Measurements from ENCODE around the gene IFT20. TPM values are rescaled to one million over a fixed set of nuclear protein-coding genes. Genes with fewer than 3 reads are reported as not detected.
"Not testable (repeated sequence)": the region's sequence is repeated elsewhere in the genome, so short reads cannot be mapped to it uniquely, and the experiment has no call there.

The IFT20 gene
- total RNA-seq, 2 donors from 2014 or later: 30.9 to 31.5 TPM

- TF ChIP-seq, protein P1, sequence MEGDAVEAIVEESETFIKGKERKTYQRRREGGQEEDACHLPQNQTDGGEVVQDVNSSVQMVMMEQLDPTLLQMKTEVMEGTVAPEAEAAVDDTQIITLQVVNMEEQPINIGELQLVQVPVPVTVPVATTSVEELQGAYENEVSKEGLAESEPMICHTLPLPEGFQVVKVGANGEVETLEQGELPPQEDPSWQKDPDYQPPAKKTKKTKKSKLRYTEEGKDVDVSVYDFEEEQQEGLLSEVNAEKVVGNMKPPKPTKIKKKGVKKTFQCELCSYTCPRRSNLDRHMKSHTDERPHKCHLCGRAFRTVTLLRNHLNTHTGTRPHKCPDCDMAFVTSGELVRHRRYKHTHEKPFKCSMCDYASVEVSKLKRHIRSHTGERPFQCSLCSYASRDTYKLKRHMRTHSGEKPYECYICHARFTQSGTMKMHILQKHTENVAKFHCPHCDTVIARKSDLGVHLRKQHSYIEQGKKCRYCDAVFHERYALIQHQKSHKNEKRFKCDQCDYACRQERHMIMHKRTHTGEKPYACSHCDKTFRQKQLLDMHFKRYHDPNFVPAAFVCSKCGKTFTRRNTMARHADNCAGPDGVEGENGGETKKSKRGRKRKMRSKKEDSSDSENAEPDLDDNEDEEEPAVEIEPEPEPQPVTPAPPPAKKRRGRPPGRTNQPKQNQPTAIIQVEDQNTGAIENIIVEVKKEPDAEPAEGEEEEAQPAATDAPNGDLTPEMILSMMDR (IDR thresholded peaks at IDR 0.05): no peak
- intact Hi-C loops (cut with DNase I): no loop called here
- H3K4me3 ChIP-seq: no peak overlapping the region
- H3K4me1 ChIP-seq: no peaks in the 10 kb centered on the region
- H3K9ac ChIP-seq (ENCODE audit: low read depth in 2 of 2, low read length in 2 of 2): no peak overlapping the region
- H3K27ac ChIP-seq: no peak overlapping the region
- H3K36me3 ChIP-seq: no peaks in the 10 kb centered on the region
- DNase-seq: no peak
- H3K27me3 ChIP-seq: peaks cover 4% of the 10 kb centered on the region
- no peaks in the 10 kb centered on the region for H3K9me3 ChIP-seq
Measured at GRCh38 chr17:28298449-28298848, 36.8 kb downstream of the IFT20 start.

DNA sequence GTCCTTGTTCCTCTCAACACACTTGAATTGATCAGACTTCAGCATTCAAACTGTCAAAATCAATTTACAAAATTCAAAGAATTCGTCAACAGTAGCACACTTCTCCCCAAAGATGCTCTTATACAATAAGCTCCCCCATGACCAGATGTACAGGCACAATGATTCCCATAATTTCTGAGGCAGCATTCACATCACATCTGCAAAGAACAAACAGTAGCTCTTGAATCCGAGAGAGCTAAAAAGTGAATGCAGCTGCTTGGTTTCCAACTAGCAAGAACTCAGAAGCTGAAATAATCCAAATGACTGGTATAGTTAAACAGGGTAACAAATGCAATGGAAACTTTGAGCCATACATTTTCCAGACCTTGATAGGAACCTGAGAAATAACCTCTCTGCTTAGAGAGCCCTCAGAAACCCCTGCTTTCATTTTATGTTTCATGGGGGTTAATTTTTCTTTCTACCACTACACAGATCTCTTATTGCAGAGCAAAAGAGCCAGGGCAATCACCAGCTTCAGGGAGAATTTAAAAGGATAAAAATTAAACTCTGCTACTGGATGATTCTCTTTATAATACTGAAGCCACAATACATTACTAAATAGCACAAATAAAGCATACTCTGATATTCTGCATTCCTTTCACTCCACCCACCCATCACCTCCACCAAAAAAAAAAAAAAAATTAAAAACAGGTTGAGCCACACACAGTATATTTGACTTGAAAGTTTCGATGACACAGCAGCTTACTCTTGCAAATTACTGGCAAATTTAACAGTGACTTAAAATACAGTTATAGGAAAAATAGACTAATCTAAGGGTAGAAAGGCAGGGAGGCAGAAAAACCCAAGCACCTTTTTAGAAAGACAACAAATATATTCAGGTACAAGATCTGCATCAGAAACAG, 39.3 kb downstream of the IFT20 start:
- DNase-seq: no peak
- H3K9ac ChIP-seq (ENCODE audit: low read depth in 2 of 2, low read length in 2 of 2): no peak overlapping the region
- H3K9me3 ChIP-seq: no peaks in the 10 kb centered on the region
- TF ChIP-seq, protein P1 (IDR thresholded peaks at IDR 0.05): no peak
- intact Hi-C loops (cut with DNase I): no loop called here
- no peak overlapping the region for H3K27ac ChIP-seq
- H3K27me3 ChIP-seq: peaks cover 4% of the 10 kb centered on the region
- H3K4me1 ChIP-seq: no peaks in the 10 kb centered on the region
- no peak overlapping the region for H3K4me3 ChIP-seq
- H3K36me3 ChIP-seq: no peaks in the 10 kb centered on the region

GRCh38 chr17:28293994-28294393, 41.3 kb downstream of the IFT20 start:
- Histone ChIP-seq H3K27me3 (peaks cover 4% of the 10 kb centered on the region), H3K4me1 (no peaks in the 10 kb centered on the region), H3K9me3 (no peaks in the 10 kb centered on the region), H3K36me3 (no peaks in the 10 kb centered on the region), H3K9ac (ENCODE audit: low read depth in 2 of 2, low read length in 2 of 2) (no peak overlapping the region), H3K27ac (no peak overlapping the region), H3K4me3 (no peak overlapping the region)
- intact Hi-C loops (cut with DNase I): no loop called here
- TF ChIP-seq, protein P1 (IDR thresholded peaks at IDR 0.05): no peak
- DNase-seq: no peak

GRCh38 chr17:28292878-28293277, 42.4 kb downstream of the IFT20 start:
- H3K4me1 ChIP-seq; H3K9me3 ChIP-seq; H3K27me3 ChIP-seq; H3K4me3 ChIP-seq; DNase-seq; H3K27ac ChIP-seq; H3K9ac ChIP-seq (ENCODE audit: low read depth in 2 of 2, low read length in 2 of 2); H3K36me3 ChIP-seq; intact Hi-C loops (cut with DNase I): not testable (repeated sequence)

DNA sequence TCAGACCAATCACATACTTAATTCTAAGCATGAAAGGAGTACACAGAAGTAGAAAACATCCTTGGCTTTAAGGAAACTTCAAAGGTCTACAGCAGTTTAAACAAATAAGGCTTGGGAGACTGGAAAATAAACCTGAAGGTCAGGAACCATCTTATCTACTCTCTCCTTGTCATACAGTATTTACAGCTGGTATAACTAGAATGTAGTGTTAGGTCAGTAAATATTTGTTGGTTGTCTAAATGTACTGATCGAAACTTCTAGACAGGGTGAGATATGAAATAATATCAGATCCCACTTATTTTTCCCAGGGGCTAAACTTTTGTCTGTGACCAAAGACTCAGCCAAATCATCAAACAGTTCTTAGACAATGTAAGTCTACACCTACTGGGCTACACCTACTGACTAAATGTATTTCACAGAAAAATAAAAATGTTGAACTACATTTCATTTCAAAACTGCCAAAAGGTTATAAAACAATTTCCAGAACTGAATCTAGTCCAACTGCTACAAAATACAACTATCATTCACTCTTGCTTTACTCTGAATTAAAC, 43.4 kb downstream of the IFT20 start:
- Histone ChIP-seq H3K4me1 (no peaks in the 10 kb centered on the region), H3K4me3 (no peak overlapping the region), H3K27me3 (peaks cover 2% of the 10 kb centered on the region), H3K27ac (no peak overlapping the region), H3K36me3 (no peaks in the 10 kb centered on the region), H3K9ac (ENCODE audit: low read depth in 2 of 2, low read length in 2 of 2) (no peak overlapping the region), H3K9me3 (no peaks in the 10 kb centered on the region)
- TF ChIP-seq, protein P1 (IDR thresholded peaks at IDR 0.05): no peak
- intact Hi-C loops (cut with DNase I): no loop called here
- DNase-seq: no peak

DNA sequence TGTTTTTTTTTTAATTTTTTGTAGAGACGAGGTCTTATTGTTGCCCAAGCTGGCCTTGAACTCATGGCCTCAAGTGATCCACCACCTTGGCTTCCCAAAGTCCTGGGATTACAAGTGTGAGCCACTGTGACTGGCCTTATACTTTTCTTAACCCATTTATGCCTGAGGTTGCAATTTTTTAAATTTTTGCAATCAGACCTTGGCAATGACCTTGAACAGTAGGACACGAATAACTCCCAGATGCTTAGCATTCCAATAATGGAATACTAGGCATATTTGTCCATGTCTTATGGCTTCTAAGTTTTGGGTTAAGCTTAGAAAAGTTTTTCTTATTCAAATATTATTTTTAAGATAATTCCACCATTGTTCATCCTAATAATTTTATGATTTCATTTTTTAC, 44.6 kb downstream of the IFT20 start:
- intact Hi-C loops (cut with DNase I): no loop called here
- Histone ChIP-seq H3K27me3 (no peaks in the 10 kb centered on the region), H3K4me3 (no peak overlapping the region), H3K9me3 (no peaks in the 10 kb centered on the region), H3K4me1 (no peaks in the 10 kb centered on the region), H3K27ac (no peak overlapping the region), H3K36me3 (no peaks in the 10 kb centered on the region), H3K9ac (ENCODE audit: low read depth in 2 of 2, low read length in 2 of 2) (no peak overlapping the region)
- TF ChIP-seq, protein P1 (IDR thresholded peaks at IDR 0.05): no peak
- DNase-seq: no peak

Measured in colonic mucosa (tissue), 4 donors.